NCI-H524 (cell line): ENCODE results near the gene NEGR1.

Experiments used
- DNase-seq, 2 experiments: peaks; one replicate each; lab custom pipeline; 2025; lab: John Stamatoyannopoulos, UW

NEGR1 gene

GRCh38 chr1:72230746-72231145, 51.6 kb downstream of the NEGR1 start:
- no peak for DNase-seq

DNA sequence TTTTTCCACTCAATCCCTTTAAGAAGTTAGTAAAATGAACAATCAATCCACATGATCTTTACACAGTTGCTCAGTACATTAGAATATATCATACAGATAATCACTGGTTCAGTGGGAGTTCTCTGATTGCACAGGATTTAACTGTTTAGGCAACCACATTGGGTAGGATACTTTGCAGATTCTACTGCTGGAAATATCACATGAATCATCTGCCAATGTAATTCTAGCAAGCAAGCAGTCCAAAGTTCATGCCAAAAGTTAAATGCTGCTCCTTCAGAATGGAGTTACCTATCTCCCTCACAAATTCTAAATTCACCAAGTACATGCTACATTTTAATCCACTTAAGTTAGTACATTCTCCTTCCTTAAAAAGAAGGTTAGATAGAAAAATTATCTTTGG, 52.4 kb downstream of the NEGR1 start:
- DNase-seq = no peak

- no peak for DNase-seq
These were observed 54.7 kb downstream of the NEGR1 start for GRCh38 chr1:72227667-72228066.

DNA sequence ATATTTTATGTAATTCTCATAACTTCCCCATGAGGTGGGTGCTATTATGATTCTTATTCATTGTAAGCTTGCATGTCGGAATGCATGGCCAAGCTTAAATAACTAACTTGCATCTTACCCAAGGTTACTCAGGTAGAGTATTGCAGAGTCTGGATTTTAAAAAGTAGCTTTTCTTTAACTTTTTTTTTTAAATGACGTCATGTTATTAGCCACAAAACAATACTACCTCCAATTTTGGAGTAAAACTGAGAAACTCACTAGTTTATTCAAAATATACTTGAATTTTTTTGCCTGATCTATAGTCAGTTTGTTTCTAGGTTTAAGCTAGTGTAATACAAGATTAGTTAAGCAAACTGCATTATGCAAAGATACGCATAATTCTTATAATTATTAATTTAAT, 57.8 kb downstream of the NEGR1 start:
- no peak for DNase-seq

DNA sequence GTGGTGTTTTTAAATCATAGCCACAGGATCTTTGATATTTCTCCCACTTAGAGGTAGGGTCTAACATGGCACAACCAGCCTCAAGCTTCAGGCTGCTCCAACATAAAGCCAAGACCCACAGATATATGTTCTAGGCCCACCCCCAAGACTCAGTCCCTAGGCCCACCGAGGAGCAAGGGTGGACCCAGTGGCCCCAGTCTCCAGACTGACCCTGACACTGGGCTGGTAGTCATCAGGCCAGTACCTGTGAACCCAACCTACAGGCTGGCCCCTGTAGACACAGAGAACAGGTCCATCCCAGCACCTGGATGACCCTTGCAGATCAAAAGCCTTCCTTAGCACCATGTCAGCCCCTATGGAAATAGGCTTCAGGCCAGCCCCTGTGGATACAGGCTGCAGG, 60.5 kb downstream of the NEGR1 start:
- no peak for DNase-seq

DNA sequence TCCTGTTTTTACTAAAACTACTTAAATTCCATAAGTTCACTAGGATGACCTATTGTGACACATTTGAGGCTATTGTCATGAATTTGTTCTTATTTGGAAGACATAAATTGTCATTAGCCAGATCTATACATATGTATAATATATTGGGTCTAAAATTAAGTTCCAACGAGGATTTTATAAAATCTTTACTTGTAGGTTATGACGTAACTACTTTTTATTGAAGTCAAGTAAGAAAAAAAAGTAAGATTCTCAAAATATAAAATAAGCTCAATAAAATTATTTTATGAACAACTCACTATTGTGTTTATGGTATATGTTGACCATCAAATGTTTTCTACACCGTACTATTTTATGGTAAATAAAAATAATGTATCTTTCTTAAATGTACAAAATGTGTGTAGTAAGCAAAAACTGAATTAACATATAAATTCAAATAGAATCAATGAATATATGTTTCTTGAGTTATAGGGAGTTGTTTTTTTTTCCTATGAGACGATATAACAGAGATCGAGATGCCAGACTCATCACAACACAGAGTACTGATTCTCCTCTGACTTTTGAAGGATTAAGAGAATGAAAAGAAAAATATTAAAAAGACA, 64.1 kb downstream of the NEGR1 start:
- no peak for DNase-seq

DNA sequence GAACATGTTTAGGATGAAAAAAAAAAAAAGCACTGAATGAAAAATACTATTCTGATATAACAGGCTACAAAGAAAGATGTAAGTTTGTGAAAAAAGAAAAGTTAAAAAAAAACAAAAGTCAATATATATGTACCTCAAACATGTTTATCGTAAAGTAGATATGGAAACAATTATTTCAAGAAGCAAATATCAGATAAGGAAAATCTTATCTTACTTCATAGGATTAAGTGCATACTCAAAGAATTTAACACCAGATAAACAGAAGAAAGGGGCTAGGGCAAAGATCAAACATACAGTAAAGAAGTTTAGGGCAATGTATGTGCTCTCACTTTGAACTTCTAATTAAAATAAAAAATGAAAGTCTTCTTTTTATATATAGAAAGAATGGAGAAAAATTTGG, 75.3 kb downstream of the NEGR1 start:
- no peak for DNase-seq

DNA sequence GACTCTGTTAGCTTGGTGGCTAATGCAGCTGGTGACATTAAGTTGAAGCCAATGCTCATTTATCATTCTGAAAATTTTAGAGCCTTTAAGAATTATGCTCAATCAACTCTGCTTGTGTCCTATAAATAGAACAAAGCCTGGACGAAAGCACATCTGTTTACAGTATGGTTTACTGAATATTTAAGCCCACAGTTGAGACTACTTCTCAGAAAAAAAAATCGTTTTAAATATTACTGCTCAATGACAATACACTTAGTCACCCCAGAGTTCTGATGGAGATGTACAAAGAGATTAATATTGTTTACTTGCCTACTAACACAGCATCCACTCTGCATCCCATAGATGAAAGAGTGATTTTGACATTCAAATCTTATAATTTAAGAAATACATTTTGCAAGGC, 79.6 kb downstream of the NEGR1 start:
- no peak for DNase-seq

DNA sequence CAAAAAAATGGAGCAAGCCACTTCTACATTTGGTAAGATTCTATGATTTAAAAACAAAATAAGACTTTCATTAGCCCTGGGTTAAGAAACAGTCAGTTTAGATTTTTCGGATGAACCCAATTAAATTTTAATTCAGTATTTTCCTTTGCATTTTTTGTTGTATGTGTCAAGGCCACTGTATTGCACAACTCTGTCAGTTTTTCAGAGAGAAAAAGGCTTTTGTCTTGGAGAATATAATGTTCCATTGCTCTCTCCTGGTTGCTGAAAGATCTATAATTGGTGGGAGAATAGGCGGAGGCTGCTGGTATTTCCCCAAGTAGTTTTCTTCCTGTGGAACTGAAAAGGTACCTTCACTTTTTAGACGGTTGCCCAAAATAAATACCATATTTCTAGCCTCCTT, 84.6 kb downstream of the NEGR1 start:
- no peak for DNase-seq

DNA sequence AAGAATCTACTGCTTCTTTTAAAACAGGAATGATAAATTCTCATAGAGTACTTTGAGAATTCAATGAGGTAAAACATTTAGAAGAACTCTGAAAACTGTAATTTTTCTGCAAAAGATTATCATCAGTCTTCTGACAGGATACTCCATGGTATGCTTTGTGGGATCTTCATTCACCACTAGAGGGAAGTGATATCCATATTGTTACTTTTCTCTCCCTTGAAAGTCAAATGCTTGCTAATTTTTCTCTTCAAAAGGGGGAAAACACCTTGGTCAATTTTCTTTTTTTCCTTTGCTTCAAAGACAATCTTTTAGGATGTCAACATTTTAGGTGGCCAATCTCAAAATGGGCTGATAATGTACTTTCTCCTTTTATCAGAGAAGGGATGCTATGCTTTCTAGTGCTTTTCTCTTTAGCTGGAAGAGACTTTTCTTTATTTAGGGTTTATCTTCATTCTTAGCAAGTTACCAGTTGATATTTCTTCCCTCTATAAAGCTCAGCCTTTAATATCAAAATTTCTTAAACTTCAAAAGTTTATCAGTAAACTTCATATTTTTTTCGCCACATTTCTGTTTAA, 95.5 kb downstream of the NEGR1 start:
- DNase-seq = peak in 1 of 2 experiments; percentile 3

GRCh38 chr1:72184099-72184701, 98.1 kb downstream of the NEGR1 start:
- no peak for DNase-seq

GRCh38 chr1:72182859-72183258, 99.5 kb downstream of the NEGR1 start:
- DNase-seq = no peak

DNA sequence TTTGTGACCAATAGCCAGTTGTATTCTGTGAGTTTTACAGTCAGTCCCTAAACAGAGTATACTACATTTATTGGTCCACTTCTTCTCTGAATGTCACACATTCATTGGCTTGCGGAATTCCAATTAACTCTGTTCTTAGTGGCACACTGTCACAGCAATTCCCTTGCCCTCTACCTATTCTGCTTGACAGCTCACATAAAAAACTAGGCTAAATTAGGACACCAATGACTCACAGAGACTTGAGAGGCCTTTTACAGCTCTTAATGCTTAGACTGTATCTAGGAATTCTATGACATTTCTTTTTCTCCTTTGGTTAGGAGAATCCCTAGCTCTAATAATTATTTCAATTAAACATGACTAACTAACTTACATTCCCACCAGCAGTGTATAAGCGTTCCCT, 104.1 kb downstream of the NEGR1 start:
- DNase-seq = no peak

- DNase-seq = no peak
These were observed 104.6 kb downstream of the NEGR1 start for GRCh38 chr1:72177711-72178110.

DNA sequence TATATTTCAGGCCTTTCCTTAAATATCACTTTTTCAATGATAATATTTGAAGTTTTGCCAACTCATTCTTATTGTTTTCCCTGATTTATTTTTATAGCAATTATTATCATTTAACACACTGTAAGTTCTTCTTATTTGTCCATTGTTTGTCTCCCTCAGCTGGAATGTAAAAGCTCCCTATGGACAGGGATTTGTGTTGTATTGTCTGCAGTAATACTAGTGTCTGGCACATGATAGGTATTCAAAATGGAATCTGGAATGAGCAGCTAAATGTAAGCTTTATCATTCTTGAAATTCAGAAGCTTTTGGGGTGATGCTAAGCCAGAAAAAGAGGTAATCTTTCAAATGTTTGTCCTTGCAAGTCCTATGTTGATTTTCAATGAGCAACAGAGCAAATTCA, 112.1 kb downstream of the NEGR1 start:
- no peak for DNase-seq

GRCh38 chr1:72166426-72166825, 115.9 kb downstream of the NEGR1 start:
- DNase-seq = no peak

GRCh38 chr1:72150508-72150907, 131.8 kb downstream of the NEGR1 start:
- no peak for DNase-seq

GRCh38 chr1:72141875-72142274, 140.5 kb downstream of the NEGR1 start:
- DNase-seq = no peak

DNA sequence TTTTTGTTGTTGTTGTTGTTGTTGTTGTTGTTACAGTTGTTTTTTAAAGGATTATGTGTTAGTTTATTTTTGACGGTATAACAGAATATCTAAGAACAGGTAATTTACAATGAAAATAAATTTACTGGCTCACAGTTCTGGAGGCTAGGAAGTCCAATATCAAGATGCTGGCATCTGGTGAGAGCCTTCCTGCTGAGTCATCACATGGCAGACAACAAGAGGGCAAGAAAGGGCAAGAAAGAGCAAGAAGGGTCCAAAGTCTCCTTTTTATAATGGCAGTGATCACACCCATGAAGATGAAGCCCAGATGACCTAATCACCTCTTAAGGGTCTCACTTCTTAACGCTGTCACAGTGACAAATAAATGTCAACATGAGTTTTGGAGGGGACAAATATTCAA, 142.1 kb downstream of the NEGR1 start:
- DNase-seq = no peak

- DNase-seq = no peak
These were observed 144.7 kb downstream of the NEGR1 start for GRCh38 chr1:72137656-72138055.

DNA sequence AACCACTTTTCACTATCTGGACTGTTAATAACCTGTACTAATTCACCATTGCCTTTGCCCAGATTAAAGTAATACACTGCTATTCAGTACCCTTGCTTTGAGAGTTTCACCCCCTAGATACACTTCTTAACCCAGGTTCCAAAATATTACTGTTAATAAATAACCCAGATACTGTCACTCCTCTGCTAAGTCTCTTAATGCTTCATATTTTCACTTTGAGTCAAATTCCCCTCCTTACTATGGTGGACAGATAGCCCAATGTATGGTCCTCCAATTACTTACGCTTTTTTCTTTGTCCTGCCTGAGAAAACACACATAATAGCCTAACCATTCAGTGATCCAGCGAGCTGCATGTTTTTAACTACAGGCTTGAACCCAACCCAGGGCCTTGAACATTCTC, 152.5 kb downstream of the NEGR1 start:
- DNase-seq = no peak

DNA sequence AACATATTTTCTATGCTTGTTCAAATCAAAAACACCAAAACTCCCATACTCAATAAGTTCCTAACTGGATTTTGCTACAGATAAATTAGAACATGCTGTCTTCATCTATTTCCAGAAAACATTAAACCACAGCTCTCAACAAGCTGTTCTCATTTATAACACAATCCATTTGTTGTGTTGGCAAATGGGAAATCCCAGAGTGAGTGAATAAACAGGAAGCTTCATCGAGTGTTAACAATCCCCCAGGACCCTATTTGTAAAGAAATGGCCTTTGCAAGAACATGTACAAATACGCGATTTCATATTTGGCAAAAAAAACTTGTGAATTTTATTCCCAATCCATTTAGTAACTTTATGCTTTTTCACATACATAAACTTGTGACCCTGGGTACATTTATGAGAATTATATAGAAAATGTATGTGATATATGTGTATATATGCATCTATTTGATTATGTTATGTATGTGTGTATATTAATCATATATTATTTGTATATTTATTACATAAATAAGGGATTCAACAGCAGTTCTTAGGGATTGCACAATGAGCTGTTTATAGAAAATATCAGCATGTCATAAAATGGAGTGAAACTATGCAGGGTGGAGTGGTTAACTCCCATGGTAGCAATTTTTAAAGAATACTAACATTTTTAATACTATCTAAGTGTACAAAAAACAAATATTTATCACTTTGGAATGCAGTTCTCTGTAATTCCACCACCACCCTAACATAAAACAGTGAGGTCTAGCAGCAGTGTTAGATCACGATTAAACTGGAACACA, 160.0 kb downstream of the NEGR1 start:
- no peak for DNase-seq

GRCh38 chr1:72119491-72119890, 162.8 kb downstream of the NEGR1 start:
- peak in 1 of 2 experiments; percentile 24 for DNase-seq
